HEK293 (cell line): Measurements from ENCODE around the gene GRB2.

Source experiments
- CTCF ChIA-PET: fragments of 350-600 bp; formaldehyde crosslinking; extraction: SDS; loops from one replicate; lab custom pipeline; 2021; ENCODE audit warnings: antibody characterized with exemption; lab: Yijun Ruan, JAX
- POLR2A ChIA-PET: fragments of 300-600 bp; formaldehyde crosslinking; extraction: SDS; loops from one replicate; lab custom pipeline; 2020; ENCODE audit warnings: antibody characterized with exemption, inconsistent platforms; lab: Yijun Ruan, JAX
- H3K27ac ChIP-seq: fragments of 200-500 bp; sonication (Bioruptor generic); 2 replicates; pipeline ENCODE4 v1.5.1; 2014; ENCODE audit warnings: low read depth, low read length, control low read depth, inconsistent platforms; ENCODE audit errors: extremely low read depth
- H3K36me3 ChIP-seq, 2 experiments: fragments of 200-500 bp in 1 of 2; sonication (Bioruptor generic) in 1 of 2; 1 replicate in 1 of 2; 2 replicates in 1 of 2; pipeline ENCODE4 v1.5.1; 2014 to 2017; ENCODE audit warnings: inconsistent platforms in 2 of 2, low read length in 2 of 2; ENCODE audit not compliant: control insufficient read depth in 2 of 2, insufficient read depth in 1 of 2
- H3K4me1 ChIP-seq: fragments of 200-500 bp; sonication (Bioruptor generic); 2 replicates; pipeline ENCODE4 v1.5.1; 2014; ENCODE audit warnings: mild to moderate bottlenecking, low read length, inconsistent platforms; ENCODE audit not compliant: control insufficient read depth, insufficient read depth
- H3K4me3 ChIP-seq: 2 replicates; pipeline ENCODE4 v1.5.1; 2011; ENCODE audit warnings: low read depth, mild to moderate bottlenecking, control low read depth, low read length, moderate library complexity
- H3K9me3 ChIP-seq: fragments of 200-500 bp; sonication (Bioruptor generic); 2 replicates; pipeline ENCODE4 v1.5.1; 2014; ENCODE audit warnings: low read depth, low read length, inconsistent platforms; ENCODE audit not compliant: control insufficient read depth, insufficient read depth
- EGR2 ChIP-seq: fragments of 450-650 bp; formaldehyde crosslinking; IDR thresholded peaks from 2 replicates; pipeline ENCODE4 v1.5.1; 2016; ENCODE audit warnings: low read depth, missing biosample characterization, missing genetic modification characterization
- GLI2 ChIP-seq: fragments of 450-650 bp; formaldehyde crosslinking; IDR thresholded peaks from 2 replicates; pipeline ENCODE4; 2017; ENCODE audit warnings: missing biosample characterization, missing genetic modification characterization, low read depth, borderline replicate concordance
- GLIS2 ChIP-seq: fragments of 450-650 bp; formaldehyde crosslinking; IDR thresholded peaks from 2 replicates; pipeline ENCODE4 v1.5.1; 2016; ENCODE audit warnings: missing biosample characterization, missing genetic modification characterization
- KLF16 ChIP-seq: fragments of 450-650 bp; formaldehyde crosslinking; IDR thresholded peaks from 2 replicates; pipeline ENCODE4 v1.5.1; 2017; ENCODE audit warnings: missing biosample characterization, missing genetic modification characterization
- OSR2 ChIP-seq: fragments of 450-650 bp; formaldehyde crosslinking; IDR thresholded peaks from 2 replicates; pipeline ENCODE4 v1.5.1; 2016; ENCODE audit warnings: missing biosample characterization, missing genetic modification characterization
- REPIN1 ChIP-seq: fragments of 450-650 bp; formaldehyde crosslinking; IDR thresholded peaks from 2 replicates; pipeline ENCODE4 v1.5.1; 2017; ENCODE audit warnings: missing biosample characterization, missing genetic modification characterization, low read depth
- SP3 ChIP-seq: fragments of 450-650 bp; formaldehyde crosslinking; IDR thresholded peaks from 2 replicates; pipeline ENCODE4 v1.5.1; 2016; ENCODE audit warnings: missing biosample characterization, missing genetic modification characterization
- YY1 ChIP-seq: fragments of 450-650 bp; formaldehyde crosslinking; IDR thresholded peaks from 2 replicates; pipeline ENCODE4 v1.5.1; 2018; ENCODE audit warnings: missing biosample characterization, missing genetic modification characterization
- ZBTB48 ChIP-seq: fragments of 450-650 bp; formaldehyde crosslinking; IDR thresholded peaks from 2 replicates; pipeline ENCODE4 v1.5.1; 2016; ENCODE audit warnings: missing biosample characterization, missing genetic modification characterization
- ZIC2 ChIP-seq: fragments of 450-650 bp; formaldehyde crosslinking; IDR thresholded peaks from 2 replicates; pipeline ENCODE4 v1.5.1; 2016; ENCODE audit warnings: missing biosample characterization, missing genetic modification characterization
- ZNF133 ChIP-seq: fragments of 450-650 bp; formaldehyde crosslinking; IDR thresholded peaks from 2 replicates; pipeline ENCODE4 v1.5.1; 2016; ENCODE audit warnings: missing biosample characterization, missing genetic modification characterization
- ZNF146 ChIP-seq: fragments of 450-650 bp; formaldehyde crosslinking; IDR thresholded peaks from 2 replicates; pipeline ENCODE4 v1.5.1; 2016; ENCODE audit warnings: missing biosample characterization, missing genetic modification characterization
- ZNF341 ChIP-seq: fragments of 450-650 bp; formaldehyde crosslinking; IDR thresholded peaks from 2 replicates; pipeline ENCODE4; 2016; ENCODE audit warnings: low read depth, missing biosample characterization, missing genetic modification characterization
- ZNF391 ChIP-seq: fragments of 450-650 bp; formaldehyde crosslinking; IDR thresholded peaks from 2 replicates; pipeline ENCODE4 v1.5.1; 2016; ENCODE audit warnings: low read depth, missing biosample characterization, missing genetic modification characterization, borderline replicate concordance
- ZNF404 ChIP-seq: fragments of 450-650 bp; formaldehyde crosslinking; IDR thresholded peaks from 2 replicates; pipeline ENCODE4 v1.5.1; 2017; ENCODE audit warnings: missing biosample characterization, missing genetic modification characterization
- ZNF48 ChIP-seq: fragments of 450-650 bp; formaldehyde crosslinking; IDR thresholded peaks from 2 replicates; pipeline ENCODE4 v1.5.1; 2016; ENCODE audit warnings: missing biosample characterization, missing genetic modification characterization
- ZNF555 ChIP-seq: fragments of 450-650 bp; formaldehyde crosslinking; conservative IDR thresholded peaks from 2 replicates; pipeline ENCODE4 v1.5.1; 2017; ENCODE audit warnings: missing biosample characterization, mild to moderate bottlenecking, missing genetic modification characterization, inconsistent platforms
- ZNF560 ChIP-seq: fragments of 450-650 bp; formaldehyde crosslinking; IDR thresholded peaks from 2 replicates; pipeline ENCODE4 v1.5.1; 2017; ENCODE audit warnings: missing biosample characterization, missing genetic modification characterization, borderline replicate concordance
- ZNF621 ChIP-seq: fragments of 450-650 bp; formaldehyde crosslinking; IDR thresholded peaks from 2 replicates; pipeline ENCODE4 v1.5.1; 2017; ENCODE audit warnings: missing biosample characterization, missing genetic modification characterization
- ZNF639 ChIP-seq: fragments of 450-650 bp; formaldehyde crosslinking; IDR thresholded peaks from 2 replicates; pipeline ENCODE4 v1.5.1; 2016; ENCODE audit warnings: missing biosample characterization, missing genetic modification characterization
- ZNF660 ChIP-seq: fragments of 450-650 bp; IDR thresholded peaks from 2 replicates; pipeline ENCODE4 v1.5.1; 2018; ENCODE audit warnings: missing biosample characterization, mild to moderate bottlenecking, missing genetic modification characterization
- ZNF664 ChIP-seq: fragments of 450-650 bp; formaldehyde crosslinking; IDR thresholded peaks from 2 replicates; pipeline ENCODE4 v1.5.1; 2016; ENCODE audit warnings: missing biosample characterization, missing genetic modification characterization
- ZNF747 ChIP-seq: fragments of 450-650 bp; formaldehyde crosslinking; IDR thresholded peaks from 2 replicates; pipeline ENCODE4 v1.5.1; 2016; ENCODE audit warnings: missing biosample characterization, missing genetic modification characterization
- ZNF791 ChIP-seq: fragments of 450-650 bp; formaldehyde crosslinking; IDR thresholded peaks from 2 replicates; pipeline ENCODE4 v1.5.1; 2016; ENCODE audit warnings: missing biosample characterization, missing genetic modification characterization
- ZXDB ChIP-seq: fragments of 450-650 bp; formaldehyde crosslinking; IDR thresholded peaks from 2 replicates; pipeline ENCODE4 v1.5.1; 2016; ENCODE audit warnings: missing biosample characterization, missing genetic modification characterization
- TF ChIP-seq, protein P1 (sequence below): fragments of 450-650 bp; formaldehyde crosslinking; optimal IDR thresholded peaks from 2 replicates; pipeline ENCODE3; 2016; ENCODE audit warnings: missing biosample characterization, mild to moderate bottlenecking, missing genetic modification characterization
- TF ChIP-seq, protein P2 (sequence below): fragments of 450-650 bp; formaldehyde crosslinking; IDR thresholded peaks from 2 replicates; pipeline ENCODE4 v1.5.1; 2017; ENCODE audit warnings: missing biosample characterization, missing genetic modification characterization
- TF ChIP-seq, protein P3 (sequence below): fragments of 450-650 bp; formaldehyde crosslinking; IDR thresholded peaks from 2 replicates; pipeline ENCODE4 v1.5.1; 2016; ENCODE audit warnings: missing biosample characterization, missing genetic modification characterization
- TF ChIP-seq, protein P4 (sequence below): fragments of 450-650 bp; formaldehyde crosslinking; IDR thresholded peaks from 2 replicates; pipeline ENCODE4 v1.5.1; 2016; ENCODE audit warnings: missing biosample characterization, missing genetic modification characterization

Gene GRB2

DNA sequence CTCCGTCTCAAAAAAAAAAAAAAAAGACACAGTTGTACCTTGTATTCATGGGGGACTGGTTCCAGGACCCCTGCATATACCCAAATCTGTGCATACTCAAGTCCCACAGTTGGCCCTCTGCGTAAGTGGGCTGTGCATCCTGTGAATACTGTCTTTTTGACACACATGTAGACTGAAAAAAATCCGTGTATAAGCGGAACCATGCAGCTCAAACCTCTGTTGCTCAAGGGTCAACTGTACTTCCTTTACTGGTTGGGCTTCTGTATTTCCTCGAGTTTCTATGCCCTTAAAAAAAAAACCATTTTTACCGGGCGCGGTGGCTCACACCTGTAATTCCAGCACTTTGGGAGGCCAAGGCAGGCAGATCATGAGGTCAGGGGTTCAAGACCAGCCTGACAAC lies 52.3 kb downstream of the GRB2 start (continued):
- TF ChIP-seq ZNF133 (tag by site-specific recombination): peak; percentile 66; the same call in 1 of the 2 replicates
- TF ChIP-seq, all 188 proteins: peak for 2

DNA sequence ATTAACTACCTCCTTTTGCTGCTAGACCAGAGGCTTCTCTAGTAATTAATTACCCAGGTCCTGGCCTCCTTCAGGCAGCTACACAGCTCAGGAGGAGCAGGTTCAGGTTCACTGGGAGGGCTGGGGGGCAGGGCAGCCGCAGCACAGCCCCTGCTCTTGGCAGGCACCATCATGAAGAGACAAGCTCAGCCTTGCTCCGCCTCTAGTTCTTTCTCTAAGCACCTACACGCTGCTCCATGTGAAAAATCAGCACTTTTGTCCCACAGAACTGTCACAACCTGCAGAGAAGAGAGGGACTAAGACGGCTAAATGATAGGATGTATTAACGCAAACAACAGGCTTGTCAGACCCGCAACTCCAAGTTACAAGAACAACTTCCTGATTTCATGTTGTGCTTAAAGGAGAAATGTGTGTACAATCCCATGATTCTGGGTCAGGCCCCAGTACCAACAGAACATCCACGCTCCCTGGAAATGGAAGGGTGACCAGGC lies 53.4 kb downstream of the GRB2 start:
- ChIA-PET POLR2A (interaction anchor here (1.1 to 1.7 kb wide), 3 partner anchors 42 to 63 kb away, joined by 3 to 14 read pairs (median 4); partner anchors contain the start of genes GRB2 and SLC25A19), CTCF (interaction anchor here (0.6 to 1.0 kb wide), 9 partner anchors 10 to 1848 kb away, joined by 3 to 7 read pairs (median 3); partner anchors contain the start of gene MIF4GD)
- no peaks in the 10 kb centered on the region; a peak in 1 of 3 replicates for H3K36me3 ChIP-seq
- H3K27ac ChIP-seq: peak overlapping the region; percentile 50
- peaks cover 17% of the 10 kb centered on the region for H3K4me1 ChIP-seq
- no peak overlapping the region for H3K4me3 ChIP-seq
- no peaks in the 10 kb centered on the region for H3K9me3 ChIP-seq
- TF ChIP-seq OSR2 (tag by site-specific recombination) (0 out of 2 replicates have a peak, but pooled peaks have one; percentile 47), ZNF747 (tag by site-specific recombination) (no peak), ZNF48 (no peak), ZNF639 (tag by site-specific recombination) (no peak), ZNF146 (tag by site-specific recombination) (no peak), ZXDB (tag by site-specific recombination) (peak; percentile 66; the same call in 1 of the 2 replicates), ZNF791 (tag by site-specific recombination) (no peak), GLI2 (tag by site-specific recombination) (no peak), ZNF664 (tag by site-specific recombination) (no peak), ZNF341 (tag by site-specific recombination) (no peak), ZIC2 (no peak), ZNF560 (tag by site-specific recombination) (no peak), KLF16 (tag by site-specific recombination) (no peak), REPIN1 (no peak), ZNF391 (tag by site-specific recombination) (no peak), ZNF404 (tag by site-specific recombination) (no peak), ZNF621 (no peak), SP3 (tag by site-specific recombination) (0 out of 2 replicates have a peak, but pooled peaks have one; percentile 15), ZBTB48 (tag by site-specific recombination) (peak; percentile 88), GLIS2 (tag by site-specific recombination) (no peak), ZNF555 (no peak), ZNF660 (tag by site-specific recombination) (no peak), YY1 (tag by site-specific recombination) (no peak), EGR2 (tag by site-specific recombination) (no peak)
- TF ChIP-seq, protein P1, sequence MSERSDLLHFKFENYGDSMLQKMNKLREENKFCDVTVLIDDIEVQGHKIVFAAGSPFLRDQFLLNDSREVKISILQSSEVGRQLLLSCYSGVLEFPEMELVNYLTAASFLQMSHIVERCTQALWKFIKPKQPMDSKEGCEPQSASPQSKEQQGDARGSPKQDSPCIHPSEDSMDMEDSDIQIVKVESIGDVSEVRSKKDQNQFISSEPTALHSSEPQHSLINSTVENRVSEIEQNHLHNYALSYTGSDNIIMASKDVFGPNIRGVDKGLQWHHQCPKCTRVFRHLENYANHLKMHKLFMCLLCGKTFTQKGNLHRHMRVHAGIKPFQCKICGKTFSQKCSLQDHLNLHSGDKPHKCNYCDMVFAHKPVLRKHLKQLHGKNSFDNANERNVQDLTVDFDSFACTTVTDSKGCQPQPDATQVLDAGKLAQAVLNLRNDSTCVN: no peak
- TF ChIP-seq, protein P2, sequence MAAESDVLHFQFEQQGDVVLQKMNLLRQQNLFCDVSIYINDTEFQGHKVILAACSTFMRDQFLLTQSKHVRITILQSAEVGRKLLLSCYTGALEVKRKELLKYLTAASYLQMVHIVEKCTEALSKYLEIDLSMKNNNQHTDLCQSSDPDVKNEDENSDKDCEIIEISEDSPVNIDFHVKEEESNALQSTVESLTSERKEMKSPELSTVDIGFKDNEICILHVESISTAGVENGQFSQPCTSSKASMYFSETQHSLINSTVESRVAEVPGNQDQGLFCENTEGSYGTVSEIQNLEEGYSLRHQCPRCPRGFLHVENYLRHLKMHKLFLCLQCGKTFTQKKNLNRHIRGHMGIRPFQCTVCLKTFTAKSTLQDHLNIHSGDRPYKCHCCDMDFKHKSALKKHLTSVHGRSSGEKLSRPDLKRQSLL (tag by site-specific recombination): no peak
- TF ChIP-seq, protein P3, sequence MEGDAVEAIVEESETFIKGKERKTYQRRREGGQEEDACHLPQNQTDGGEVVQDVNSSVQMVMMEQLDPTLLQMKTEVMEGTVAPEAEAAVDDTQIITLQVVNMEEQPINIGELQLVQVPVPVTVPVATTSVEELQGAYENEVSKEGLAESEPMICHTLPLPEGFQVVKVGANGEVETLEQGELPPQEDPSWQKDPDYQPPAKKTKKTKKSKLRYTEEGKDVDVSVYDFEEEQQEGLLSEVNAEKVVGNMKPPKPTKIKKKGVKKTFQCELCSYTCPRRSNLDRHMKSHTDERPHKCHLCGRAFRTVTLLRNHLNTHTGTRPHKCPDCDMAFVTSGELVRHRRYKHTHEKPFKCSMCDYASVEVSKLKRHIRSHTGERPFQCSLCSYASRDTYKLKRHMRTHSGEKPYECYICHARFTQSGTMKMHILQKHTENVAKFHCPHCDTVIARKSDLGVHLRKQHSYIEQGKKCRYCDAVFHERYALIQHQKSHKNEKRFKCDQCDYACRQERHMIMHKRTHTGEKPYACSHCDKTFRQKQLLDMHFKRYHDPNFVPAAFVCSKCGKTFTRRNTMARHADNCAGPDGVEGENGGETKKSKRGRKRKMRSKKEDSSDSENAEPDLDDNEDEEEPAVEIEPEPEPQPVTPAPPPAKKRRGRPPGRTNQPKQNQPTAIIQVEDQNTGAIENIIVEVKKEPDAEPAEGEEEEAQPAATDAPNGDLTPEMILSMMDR (tag by site-specific recombination): no peak
- TF ChIP-seq, protein P4, sequence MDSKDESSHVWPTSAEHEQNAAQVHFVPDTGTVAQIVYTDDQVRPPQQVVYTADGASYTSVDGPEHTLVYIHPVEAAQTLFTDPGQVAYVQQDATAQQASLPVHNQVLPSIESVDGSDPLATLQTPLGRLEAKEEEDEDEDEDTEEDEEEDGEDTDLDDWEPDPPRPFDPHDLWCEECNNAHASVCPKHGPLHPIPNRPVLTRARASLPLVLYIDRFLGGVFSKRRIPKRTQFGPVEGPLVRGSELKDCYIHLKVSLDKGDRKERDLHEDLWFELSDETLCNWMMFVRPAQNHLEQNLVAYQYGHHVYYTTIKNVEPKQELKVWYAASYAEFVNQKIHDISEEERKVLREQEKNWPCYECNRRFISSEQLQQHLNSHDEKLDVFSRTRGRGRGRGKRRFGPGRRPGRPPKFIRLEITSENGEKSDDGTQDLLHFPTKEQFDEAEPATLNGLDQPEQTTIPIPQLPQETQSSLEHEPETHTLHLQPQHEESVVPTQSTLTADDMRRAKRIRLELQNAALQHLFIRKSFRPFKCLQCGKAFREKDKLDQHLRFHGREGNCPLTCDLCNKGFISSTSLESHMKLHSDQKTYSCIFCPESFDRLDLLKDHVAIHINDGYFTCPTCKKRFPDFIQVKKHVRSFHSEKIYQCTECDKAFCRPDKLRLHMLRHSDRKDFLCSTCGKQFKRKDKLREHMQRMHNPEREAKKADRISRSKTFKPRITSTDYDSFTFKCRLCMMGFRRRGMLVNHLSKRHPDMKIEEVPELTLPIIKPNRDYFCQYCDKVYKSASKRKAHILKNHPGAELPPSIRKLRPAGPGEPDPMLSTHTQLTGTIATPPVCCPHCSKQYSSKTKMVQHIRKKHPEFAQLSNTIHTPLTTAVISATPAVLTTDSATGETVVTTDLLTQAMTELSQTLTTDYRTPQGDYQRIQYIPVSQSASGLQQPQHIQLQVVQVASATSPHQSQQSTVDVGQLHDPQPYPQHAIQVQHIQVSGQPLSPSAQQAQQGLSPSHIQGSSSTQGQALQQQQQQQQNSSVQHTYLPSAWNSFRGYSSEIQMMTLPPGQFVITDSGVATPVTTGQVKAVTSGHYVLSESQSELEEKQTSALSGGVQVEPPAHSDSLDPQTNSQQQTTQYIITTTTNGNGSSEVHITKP (tag by site-specific recombination): peak; percentile 52; the same call in 1 of the 2 replicates
